T-helper 1 cell (primary cell): ENCODE data around the gene CDK10.
"Not testable (repeated sequence)": the region's sequence is repeated elsewhere in the genome, so short reads cannot be mapped to it uniquely, and the experiment has no call there.

ENCODE experiments used
- DNase-seq, 5 donors: peaks; one replicate each; pipeline ENCODE4 v3.0.0-alpha.2; 2012 to 2020
- total RNA-seq, 4 donors: gene quantifications; one replicate each; lab custom pipeline; 2026; lab: John Stamatoyannopoulos, UW

CDK10 gene
- total RNA-seq: 51.0 to 98.5 (median 66.2) reads per million in 4 donors

DNA sequence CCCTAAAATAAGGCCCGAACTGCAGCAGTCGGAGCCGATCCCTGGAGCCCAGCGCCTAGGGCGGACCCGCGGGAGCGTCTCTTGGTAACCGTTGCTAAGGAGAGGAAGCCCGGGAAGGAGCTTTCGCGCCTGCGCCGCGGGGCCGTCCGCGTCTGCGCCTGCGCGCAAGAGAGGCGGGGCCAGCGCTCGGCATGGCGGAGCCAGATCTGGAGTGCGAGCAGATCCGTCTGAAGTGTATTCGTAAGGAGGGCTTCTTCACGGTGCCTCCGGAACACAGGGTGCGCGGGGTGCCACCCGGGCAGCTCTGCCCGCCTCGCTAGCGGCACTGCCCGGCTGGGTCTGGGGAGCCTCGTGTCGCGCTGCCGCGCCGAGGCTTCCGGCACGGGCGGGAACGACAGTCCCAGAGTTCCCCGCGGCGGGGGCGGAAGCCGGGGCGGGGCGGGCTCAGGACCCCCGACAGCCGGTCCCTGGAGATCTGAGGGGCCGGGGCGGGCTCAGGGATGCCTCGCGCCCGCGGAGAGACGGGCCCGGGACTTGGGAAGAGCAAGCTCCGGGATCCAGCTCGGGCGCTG lies at the start of gene CDK10:
TSS of gene CDK10 (plus strand) at position 170 of the 572 bp plus-strand sequence. CDS start at position 192, 22 bp downstream.
- peak; percentile 74 to 88 (median 81) for DNase-seq

- no peak for DNase-seq
Measured at GRCh38 chr16:89637379-89637778, 49.1 kb upstream of the CDK10 start.

GRCh38 chr16:89638455-89638854 lies 48.0 kb upstream of the CDK10 start:
- DNase-seq: no peak

DNA sequence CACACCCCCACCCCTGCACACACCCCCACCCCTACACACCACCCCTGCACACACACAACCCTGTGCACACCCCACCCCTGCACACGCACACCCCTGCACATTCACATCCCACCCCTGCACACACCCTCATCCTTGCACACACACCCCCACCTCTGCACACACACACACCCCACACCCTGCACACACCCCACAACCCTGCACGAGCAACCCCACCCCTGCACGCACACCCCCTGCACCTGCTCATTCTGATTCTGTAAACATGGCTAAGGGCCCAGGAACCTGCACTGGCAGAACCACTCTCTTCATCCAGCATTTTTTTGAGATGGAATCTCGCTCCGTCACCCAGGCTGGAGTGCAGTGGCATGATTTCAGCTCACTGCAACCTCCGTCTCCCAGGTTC lies 47.1 kb upstream of the CDK10 start:
- DNase-seq: no peak

DNA sequence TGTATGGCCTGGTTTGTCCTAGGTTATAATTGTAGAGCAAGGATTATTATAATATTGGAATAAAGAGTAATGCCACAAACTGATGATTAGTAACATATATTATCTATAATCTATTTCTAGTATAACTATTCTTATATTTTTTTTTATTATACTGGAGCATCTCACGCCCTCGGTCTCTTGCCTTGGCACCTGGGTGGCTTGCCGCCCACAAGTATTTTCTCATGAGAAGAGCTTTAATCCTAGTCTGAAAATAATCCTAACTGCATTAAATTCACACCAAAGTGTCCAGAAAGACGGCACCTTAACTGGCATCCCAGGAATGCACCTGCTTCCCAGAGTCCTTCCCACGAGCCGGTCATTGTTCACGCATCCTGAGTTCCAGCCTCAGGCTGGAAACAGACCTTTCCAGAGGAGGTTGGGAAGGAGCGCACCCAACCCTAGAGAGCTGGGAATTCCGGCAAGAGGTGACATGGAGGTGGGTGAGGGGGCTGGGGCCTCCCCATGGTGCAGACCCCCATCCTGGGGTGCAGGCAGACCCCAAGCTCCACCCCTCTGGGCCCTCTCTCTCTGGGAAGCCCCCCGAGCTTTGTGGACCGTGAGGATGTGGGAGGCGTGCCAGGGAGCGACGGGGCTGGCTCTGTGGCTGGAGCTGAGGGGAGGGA lies 44.9 kb upstream of the CDK10 start:
- DNase-seq: no peak

DNA sequence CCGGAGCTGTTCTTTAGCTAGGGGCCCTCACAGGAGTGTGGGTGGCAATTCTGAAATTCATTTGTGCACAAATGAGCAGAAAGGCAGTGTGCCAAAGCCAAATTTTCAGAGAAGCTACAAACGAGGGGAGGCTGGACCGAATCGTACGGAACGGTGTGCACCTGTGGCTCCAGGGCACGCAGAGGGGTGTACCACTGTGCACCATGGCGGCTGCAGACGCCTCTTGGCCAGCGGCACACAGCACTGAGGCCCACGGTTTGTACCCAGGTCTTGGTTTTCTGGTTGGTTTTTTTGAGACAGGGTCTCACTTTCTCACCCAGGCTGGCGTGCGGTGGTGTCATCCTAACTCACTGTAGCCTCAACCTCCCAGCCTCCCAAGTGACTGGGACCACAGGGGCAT lies 43.9 kb upstream of the CDK10 start:
- DNase-seq: no peak

DNA sequence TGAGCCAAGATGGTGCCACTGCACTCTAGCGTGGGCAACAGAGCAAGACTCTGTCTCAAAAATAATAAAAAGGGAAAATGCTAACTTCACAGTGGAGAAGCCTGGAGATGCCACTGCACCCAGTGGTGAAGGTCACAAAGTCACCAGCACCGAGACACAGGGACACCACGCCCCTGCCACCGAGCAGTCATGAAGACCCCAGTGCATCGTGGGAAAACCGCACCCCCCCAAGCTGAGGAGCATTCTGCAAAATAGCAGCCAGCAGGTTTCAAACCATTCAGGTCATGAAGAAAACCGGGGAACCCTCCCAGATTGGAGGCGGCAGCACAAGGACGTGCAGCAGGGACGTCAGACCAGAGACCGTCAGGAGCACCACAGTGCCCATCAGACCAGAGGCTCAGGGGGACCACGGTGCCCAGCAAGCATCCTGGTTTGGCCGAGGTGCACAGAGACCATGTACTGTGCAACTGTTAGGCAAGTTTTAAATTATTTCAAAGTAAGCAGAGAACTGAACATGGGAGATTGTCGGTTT lies 42.7 kb upstream of the CDK10 start:
- DNase-seq: no peak

DNA sequence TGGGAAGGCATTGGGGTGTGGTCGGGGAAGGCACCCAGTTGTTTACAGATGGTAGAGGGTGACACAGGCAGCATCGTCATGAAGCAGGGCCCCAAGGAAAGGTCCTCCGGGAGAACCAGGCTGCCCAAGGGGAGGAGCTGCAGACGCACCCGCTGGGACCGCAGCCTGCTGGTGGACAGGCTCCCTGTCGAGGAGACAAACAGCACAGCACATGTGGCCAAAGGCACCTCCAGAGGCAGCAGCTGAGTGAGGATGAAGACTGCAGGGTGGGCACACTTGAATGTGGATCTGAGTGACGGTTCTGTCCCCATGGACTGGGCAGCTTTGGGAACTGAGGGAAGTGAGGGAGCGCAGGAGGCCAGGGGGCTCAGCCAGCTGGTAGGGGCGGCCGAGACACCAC lies 41.4 kb upstream of the CDK10 start:
- DNase-seq: no peak

DNA sequence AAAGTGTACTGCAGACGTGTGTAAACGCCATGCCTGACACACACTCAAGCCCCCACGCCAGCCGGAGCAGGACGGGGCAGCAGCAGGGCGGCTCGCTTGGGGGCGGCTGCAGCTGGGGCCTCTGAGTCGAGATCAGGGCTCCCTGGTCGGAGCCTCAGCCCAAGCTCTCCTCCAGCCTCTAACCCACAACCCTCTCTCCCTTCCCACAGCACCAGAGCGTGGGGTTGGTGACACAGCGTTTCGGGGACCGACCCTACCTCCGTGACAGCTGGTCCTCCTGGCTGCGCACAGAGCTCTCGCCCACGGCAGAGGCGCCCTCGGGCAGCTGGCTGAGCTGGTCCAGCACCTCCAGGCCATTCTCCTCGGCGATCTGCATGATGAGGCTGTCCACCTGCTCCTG lies 40.2 kb upstream of the CDK10 start:
- DNase-seq: no peak

- no peak for DNase-seq
Measured at GRCh38 chr16:89646906-89647305, 39.6 kb upstream of the CDK10 start.

DNA sequence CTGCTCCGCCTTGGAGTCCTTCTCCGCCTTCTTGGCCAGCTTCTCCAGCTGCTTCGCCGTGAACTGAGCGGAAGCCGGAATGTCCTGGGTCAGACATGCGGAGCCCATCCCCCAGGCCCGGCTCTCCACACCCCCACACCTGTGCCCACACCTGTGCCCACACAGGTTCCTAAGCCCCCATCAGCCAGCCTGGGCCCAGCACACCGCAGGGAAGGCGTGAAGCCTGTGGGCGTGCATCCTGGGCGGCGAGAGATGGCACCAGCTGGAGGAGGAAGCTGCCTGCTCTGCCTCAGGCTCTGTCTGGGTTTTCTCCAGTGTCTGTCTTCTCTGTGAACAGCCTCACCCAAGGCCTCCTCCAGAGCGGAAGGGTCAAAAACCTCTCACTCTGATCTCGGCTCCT lies 34.9 kb upstream of the CDK10 start:
- no peak for DNase-seq

DNA sequence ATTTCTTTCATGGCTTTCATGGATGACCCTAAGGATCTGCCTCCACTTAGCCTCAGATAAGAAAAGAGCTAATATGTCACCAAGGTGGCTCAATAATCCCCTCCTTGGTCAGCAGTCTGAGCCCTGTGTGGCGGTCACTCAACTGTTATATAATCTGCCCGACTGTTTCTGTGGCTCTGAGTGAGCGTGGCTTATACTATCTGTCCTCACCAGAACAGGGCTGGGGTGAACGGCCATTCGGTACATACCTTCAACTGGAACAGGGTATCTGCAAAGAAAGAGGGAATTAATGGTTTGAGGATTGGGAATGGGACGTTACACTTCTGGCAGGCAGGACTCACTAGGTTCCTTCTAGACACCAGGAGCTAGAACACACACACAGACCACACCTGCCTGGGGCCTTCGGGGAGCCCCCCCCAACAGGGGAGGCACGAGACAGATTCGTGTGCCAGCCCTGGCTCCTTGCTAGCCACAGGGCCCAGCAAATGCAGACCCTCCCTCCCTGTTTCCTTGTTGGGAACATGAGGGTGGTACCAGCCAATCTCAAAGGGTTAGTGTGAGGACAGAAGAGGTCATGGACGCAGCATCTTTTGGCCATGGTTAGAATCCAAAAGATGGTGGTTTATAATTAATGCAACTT lies 32.7 kb upstream of the CDK10 start:
- DNase-seq: no peak

DNA sequence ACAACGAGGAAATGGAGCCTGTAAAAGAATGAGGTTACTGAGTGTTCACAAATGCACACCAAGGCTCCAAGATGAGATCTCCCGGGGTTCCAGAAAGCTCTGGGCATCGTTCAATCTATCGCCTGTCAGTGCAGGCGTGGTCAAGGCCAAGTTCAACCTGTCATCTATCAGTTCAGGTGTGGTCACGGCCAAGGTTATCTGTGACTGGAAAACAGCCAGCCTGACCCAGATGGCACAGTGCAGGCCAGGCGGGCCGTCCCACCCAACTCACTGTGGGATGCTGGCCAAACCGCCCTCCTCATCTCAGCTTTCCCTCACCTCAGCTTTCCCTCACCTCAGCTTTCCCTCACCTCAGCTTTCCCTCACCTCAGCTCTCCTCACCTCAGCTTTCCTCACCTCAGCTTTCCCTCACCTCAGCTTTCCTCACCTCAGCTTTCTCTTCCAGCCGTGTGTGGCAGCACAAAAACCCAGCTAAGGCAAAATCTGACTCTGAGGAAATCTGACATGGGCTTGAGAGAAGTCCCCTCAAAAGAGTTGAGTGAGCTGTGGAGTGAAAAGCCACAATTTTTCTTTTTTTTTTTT lies 31.3 kb upstream of the CDK10 start:
- DNase-seq: no peak

- DNase-seq: no peak
Measured at GRCh38 chr16:89656435-89657121, 29.9 kb upstream of the CDK10 start.

DNA sequence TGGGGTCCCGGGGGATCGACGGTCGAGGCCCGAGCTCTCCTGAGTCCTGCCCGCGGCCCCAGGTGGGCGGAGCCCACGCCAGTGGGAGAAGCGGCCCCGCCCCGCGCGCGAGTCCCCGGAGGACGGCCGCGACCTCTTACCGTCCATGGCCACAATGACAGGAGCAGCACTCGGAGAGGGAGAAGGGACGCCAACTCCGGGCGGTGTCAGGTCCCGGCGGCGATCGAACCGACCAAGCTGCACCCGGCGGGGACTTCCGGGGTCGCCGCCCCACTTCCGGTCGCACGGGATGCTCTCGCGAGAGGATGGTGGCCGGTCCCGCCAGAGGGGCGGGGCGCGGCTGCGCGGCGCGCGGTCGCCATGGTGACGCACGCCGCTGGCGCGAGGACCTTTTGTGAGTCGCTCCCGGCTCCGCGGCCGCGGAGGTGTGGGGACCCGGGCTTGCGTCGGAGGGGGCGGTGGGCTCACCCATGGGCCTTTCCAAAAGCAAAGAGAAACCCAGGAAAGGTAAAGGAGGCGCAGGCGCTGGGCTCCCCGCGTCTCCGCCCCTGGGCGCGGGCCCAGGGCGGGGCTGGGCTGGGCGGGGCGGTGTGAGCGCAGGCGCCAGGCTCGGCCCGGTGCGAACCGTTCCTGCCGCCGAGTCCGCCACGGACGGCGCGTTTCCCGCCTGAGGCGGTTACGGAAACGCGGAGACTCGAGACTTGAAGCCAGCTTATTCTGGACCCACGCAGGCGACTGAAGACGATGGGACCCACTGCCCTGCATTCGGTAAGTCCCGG lies 28.9 kb upstream of the CDK10 start, which contains the start of the genes CHMP1A and SPATA33:
TSS of gene CHMP1A (minus strand) at position 267 of the 779 bp plus-strand sequence. CDS start at position 147, 120 bp downstream.
TSS of gene SPATA33 (plus strand) at position 395 of the 779 bp plus-strand sequence. CDS start at position 471, 76 bp downstream.
- peak; percentile 88 to 94 (median 89) for DNase-seq

DNA sequence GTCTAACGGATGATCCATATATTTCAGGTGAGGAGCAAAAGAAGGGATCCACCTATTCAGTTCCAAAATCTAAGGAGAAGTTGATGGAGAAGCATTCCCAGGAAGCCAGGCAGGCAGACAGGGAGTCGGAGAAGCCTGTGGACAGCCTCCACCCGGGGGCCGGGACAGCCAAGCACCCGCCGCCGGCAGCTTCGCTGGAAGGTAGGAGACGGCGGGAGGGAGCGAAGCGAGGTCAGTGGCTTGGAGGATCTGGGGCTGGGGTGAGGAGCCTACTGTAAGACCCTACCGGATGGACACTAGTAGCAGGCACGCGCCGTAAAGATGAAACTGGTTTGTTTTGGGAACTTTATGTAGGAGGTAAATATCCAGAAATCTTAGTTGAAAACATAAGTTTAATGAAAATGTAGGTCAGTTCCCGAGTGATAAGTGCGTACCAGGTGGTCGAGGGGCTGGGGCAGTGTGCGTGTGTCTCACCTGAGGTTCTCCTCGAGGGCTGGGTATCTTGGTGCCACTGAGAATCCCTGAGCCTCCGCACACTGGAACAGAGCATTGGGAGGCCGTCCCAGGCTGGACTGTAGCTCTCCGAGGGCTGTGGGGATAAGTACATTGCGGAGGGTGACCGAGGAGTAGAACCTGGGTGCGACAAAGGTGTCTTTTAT lies 28.1 kb upstream of the CDK10 start:
- DNase-seq: no peak

DNA sequence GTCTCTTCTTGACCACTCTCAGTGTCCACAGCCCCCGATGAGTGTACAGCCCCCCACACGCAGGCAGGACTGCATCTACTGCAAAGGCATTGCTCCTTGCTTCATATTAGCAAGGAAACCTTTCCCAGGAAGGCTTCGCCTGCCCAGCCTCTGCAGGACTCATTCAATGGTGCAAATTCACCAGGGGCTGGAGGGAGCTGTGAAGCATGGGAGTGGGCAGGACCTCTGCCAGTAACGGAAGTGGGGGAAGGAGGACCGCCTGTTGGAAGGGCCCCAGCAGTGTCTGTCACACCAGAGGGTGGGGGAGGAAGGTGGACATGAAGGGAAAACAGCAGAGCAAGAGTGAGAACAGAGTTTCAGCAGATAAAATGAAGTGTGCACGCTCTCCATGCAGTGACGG lies 26.3 kb upstream of the CDK10 start:
- DNase-seq: no peak

DNA sequence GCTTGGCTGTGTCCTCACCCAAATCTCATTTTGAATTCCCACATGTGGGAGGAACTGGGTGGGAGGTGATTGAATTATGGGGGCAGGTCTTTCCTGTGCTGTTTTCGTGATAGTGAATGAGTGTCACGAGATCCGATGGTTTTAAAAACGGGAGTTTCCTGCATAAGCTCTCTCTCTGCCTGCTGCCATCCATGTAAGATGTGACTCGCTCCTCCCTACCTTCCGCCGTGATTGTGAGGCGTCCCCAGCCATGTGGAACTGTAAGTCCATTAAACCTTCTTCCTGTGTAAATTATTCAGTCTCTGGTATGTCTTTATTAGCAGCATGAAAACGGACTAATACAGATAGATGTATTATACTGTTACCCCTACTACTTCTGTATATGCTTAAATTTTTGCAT lies 25.3 kb upstream of the CDK10 start:
- no peak for DNase-seq

DNA sequence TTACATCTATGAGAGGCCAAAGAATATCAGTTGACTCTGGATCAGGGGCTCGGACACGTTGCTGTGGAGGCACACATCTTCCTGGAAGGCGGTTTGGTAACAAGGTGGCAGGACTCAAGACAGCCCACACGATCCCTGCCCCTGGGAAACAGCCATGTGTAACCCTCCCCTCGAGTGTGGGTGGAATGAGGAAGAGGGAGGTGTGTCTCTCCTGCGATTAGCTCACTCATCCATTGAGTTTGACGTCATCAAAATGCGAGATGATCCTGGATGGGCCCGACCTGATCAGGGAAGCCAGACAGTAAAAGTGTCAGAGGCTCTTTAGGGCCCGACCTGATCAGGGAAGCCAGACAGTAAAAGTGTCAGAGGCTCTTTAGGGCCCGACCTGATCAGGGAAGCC lies 22.3 kb upstream of the CDK10 start:
- not testable (repeated sequence) for DNase-seq

GRCh38 chr16:89667000-89667399 lies 19.5 kb upstream of the CDK10 start:
- not testable (repeated sequence) for DNase-seq

DNA sequence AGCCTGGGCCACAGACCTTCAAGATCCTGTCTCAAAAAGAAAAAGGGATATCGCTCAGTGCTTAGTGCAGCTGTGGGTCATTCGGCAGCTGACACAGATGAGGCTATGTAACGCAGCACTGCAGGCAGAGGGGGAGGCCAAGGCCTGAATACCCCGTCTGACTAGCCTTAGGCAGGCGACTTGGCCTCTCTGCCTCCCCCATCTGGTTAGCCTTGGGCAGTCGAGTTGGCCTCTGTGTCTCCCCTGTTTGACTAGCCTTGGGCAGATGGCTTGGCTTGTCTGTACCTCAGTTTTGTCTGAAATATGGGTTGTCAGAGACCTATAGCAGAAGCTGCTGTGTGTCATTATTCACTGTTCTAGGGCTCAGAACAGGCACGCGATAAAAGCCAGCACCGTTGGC lies 18.9 kb upstream of the CDK10 start:
- DNase-seq: no peak
